ENCODE measurements around the gene SPACA9. TPM values are rescaled to one million over a fixed set of nuclear protein-coding genes. Genes with fewer than 3 reads are reported as not detected.

SPACA9 gene
- total and polyA plus RNA-seq, 10 donors: 1.1 to 5.6 (median 2.5) TPM

DNA sequence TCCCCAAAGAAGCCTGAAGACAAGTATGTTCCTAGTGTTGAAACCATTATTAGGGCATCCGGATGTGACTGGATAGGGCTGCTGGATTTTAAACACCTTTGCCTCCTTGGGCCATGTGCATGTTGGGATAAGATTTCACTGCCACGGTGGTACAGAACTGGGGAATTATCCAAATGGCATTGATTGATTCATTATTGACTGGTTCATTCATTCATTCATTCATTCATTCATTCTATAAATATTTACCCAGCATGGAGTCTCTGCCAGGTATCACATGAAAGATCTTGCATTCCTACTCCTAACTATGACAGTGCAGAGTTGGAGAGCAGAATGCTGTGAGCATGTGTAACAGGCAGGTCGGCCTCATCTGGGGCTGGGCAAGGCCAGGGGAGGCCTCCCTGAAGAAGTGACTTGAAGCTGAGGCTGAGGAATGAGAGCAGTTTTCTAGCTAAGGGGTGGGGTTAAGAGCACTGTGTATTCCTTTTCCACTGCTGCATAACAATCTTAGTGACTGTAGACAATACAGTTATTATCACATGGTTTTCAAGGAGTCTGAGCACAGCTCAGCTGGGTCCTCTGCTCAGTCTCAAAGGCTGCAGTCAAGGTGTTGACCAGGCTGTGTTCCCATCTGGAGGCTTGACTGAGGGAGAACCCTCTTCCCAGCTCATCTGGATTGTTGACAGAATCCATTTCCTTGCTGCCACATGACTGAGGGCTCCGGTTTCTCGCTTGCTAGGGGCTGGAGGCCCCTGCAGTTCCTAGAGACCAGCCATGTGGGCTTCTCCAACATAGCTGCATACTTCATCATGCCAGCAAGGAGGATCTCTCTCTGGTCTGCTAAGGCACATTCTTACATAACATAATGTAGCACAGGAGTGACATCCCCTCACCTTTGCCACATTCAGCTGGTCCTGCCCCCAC is 36.3 kb upstream of the SPACA9 start:
- no peak for DNase-seq
- H3K4me3 ChIP-seq: no peak overlapping the region
- TF ChIP-seq, protein P1, sequence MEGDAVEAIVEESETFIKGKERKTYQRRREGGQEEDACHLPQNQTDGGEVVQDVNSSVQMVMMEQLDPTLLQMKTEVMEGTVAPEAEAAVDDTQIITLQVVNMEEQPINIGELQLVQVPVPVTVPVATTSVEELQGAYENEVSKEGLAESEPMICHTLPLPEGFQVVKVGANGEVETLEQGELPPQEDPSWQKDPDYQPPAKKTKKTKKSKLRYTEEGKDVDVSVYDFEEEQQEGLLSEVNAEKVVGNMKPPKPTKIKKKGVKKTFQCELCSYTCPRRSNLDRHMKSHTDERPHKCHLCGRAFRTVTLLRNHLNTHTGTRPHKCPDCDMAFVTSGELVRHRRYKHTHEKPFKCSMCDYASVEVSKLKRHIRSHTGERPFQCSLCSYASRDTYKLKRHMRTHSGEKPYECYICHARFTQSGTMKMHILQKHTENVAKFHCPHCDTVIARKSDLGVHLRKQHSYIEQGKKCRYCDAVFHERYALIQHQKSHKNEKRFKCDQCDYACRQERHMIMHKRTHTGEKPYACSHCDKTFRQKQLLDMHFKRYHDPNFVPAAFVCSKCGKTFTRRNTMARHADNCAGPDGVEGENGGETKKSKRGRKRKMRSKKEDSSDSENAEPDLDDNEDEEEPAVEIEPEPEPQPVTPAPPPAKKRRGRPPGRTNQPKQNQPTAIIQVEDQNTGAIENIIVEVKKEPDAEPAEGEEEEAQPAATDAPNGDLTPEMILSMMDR (IDR thresholded peaks at IDR 0.05 in 8 of 11, conservative IDR thresholded peaks at IDR 0.05 in 3 of 11): no peak
- TF ChIP-seq POLR2AphosphoS5 (IDR thresholded peaks at IDR 0.05): no peak
- no peak for TF ChIP-seq POLR2A (IDR thresholded peaks at IDR 0.05)

DNA sequence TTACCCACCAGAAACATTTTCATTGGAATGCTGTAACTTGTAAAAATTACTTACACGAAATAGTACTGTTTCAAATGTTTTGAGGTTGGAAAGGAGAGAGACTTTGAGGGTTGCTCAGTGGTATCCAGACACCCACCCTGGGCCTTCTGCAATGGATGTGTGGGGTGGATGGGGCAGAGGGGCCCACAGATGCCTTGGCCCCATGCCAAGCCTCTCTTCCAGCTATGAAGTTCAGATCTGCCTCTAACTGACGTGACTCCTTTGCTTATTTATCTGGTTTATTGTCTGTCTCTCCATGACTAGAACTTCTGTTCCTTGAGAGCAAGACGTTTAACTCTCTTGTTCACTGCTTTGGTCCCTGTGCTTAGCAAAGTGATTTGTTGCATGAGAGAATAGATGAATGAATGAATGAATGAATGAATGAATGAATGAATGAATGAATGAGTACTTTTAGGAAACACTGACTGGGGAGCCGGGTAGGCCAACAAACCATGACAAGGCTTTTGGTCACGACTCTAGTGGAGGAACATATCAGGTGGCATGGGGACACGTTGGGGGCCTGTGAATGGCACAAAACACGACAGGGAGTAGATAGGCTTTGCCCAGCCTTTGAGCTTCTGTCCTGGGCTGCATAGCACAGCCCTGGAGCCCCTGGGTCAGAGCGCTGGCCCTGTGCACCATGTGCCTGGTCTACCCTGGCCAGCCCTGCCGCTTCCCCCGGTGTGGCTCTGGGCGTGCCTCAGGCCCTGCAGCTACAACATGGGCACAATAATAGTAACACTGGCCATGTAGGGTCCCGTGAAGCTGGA is 32.4 kb upstream of the SPACA9 start:
- DNase-seq: peak; percentile 57
- no peaks in the 10 kb centered on the region for H3K4me1 ChIP-seq
- no peaks in the 10 kb centered on the region for H3K9me3 ChIP-seq
- no peaks in the 10 kb centered on the region for H3K27me3 ChIP-seq (replicated peaks in 1 of 7)
- H3K4me3 ChIP-seq: no peak overlapping the region
- no peak overlapping the region for H3K27ac ChIP-seq
- WGBS, 5 donors: 77 to 90% (median 86%) methylated on average over 7 to 12 of the region's 12 CpGs
- H3K36me3 ChIP-seq: no peaks in the 10 kb centered on the region
- TF ChIP-seq POLR2A (IDR thresholded peaks at IDR 0.05): no peak
- TF ChIP-seq, protein P1 (IDR thresholded peaks at IDR 0.05 in 8 of 11, conservative IDR thresholded peaks at IDR 0.05 in 3 of 11): no peak
- TF ChIP-seq POLR2AphosphoS5 (IDR thresholded peaks at IDR 0.05): no peak
- intact Hi-C loops (cut with DNase I; ENCODE audit: low total_unique reads): no loop called here

More for the DNA sequence above, 36.3 kb upstream of the SPACA9 start:
- no peaks in the 10 kb centered on the region for H3K4me1 ChIP-seq
- H3K36me3 ChIP-seq: no peaks in the 10 kb centered on the region
- intact Hi-C loops (cut with DNase I; ENCODE audit: low total_unique reads): no loop called here
- H3K27ac ChIP-seq: no peak overlapping the region
- H3K9me3 ChIP-seq: no peaks in the 10 kb centered on the region
- no peaks in the 10 kb centered on the region for H3K27me3 ChIP-seq (replicated peaks in 1 of 7)
- WGBS, 5 donors: 83 to 93% (median 87%) methylated on average over 5 of the region's 5 CpGs

DNA sequence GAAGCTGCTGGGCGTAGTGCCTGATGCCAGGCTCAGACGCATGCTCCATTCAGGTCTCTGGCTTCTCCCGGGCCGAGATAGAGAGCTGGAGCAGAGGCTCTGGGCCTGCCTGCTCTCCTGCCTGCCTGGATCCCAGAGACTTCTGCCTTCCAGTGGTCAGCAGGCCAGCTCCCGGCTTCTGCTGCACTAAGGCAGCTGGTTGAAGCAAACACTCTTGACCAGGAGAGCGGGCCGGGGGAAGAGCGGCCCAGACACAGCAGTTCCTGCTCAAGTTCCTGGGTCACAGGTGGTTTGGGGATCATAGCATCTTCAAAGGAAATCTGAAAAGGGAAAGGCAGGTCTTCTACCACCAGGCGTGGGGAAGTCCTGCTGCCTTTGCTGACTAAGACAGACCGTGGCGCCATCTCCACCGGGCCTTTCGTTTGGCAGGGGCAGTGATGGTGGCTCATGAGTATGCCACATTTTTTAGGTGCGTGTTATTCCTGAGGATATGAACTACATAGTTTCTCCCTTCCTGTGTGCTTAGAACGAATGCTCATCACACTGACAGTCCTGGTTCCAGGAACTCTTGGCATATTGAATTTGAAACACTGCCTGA is 31.7 kb upstream of the SPACA9 start:
- H3K4me3 ChIP-seq: no peak overlapping the region
- intact Hi-C loops (cut with DNase I; ENCODE audit: low total_unique reads): no loop called here
- no peaks in the 10 kb centered on the region for H3K9me3 ChIP-seq
- no peak for TF ChIP-seq POLR2AphosphoS5 (IDR thresholded peaks at IDR 0.05)
- TF ChIP-seq, protein P1 (IDR thresholded peaks at IDR 0.05 in 8 of 11, conservative IDR thresholded peaks at IDR 0.05 in 3 of 11): no peak
- H3K4me1 ChIP-seq: no peaks in the 10 kb centered on the region
- no peaks in the 10 kb centered on the region for H3K27me3 ChIP-seq (replicated peaks in 1 of 7)
- H3K27ac ChIP-seq: no peak overlapping the region
- H3K36me3 ChIP-seq: no peaks in the 10 kb centered on the region
- 86 to 93% (median 88%) methylated on average over 14 to 15 of the region's 15 CpGs for WGBS, 5 donors
- DNase-seq: peak; percentile 51
